H1 (cell line): ENCODE measurements around the gene PAXIP1. TPM values are rescaled to one million over a fixed set of nuclear protein-coding genes. Genes with fewer than 3 reads are reported as not detected.

Experiments used
- PHF8 ChIP-seq: fragments of 200-600 bp; sonication (generic); conservative IDR thresholded peaks from 2 replicates; pipeline ENCODE4 v1.7.1; 2012; ENCODE audit warnings: low read depth, mild to moderate bottlenecking, inconsistent platforms, low read length, moderate library complexity
- SAP30 ChIP-seq: fragments of 300-600 bp; sonication (generic); IDR thresholded peaks from 2 replicates; pipeline ENCODE4 v1.7.1; 2012; ENCODE audit warnings: low read length, moderate library complexity, mild to moderate bottlenecking, inconsistent platforms; ENCODE audit not compliant: insufficient read depth, insufficient replicate concordance
- polyA plus RNA-seq, 7 experiments: library from polyadenylated mRNA; depleted of rRNA in 3 of 7; stranded (reverse) in 5 of 7; unstranded in 2 of 7; fragments of >200 nt in 5 of 7; fragments of 200-250 nt in 2 of 7; gene quantifications; 1 replicate in 5 of 7; 2 replicates in 1 of 7; 4 replicates in 1 of 7; pipeline versions ENCODE4 v1.2.1 to v1.2.3, GENCODE V29; 2011 to 2013; ENCODE audit warnings: missing spikeins in 2 of 7, mixed read lengths in 2 of 7
- total RNA-seq: library from RNA; stranded (reverse); fragmentation: NEBNext Ultra II Directional; extraction: Animal tissue kit (Norgen Biotek cat#: 25700); gene quantifications from 2 replicates; pipeline ENCODE4 v1.2.1, GENCODE V29; 2021
- TF ChIP-seq, protein P1 (sequence below): IDR thresholded peaks from 2 replicates; pipeline ENCODE4 v1.6.1; 2012; ENCODE audit warnings: low read length, inconsistent platforms

The PAXIP1 gene
- total and polyA plus RNA-seq, 2 of the 8 experiments (the other 6 are each of a cell fraction or from before 2014, with no cell fraction given), result 32.4 to 32.8 TPM

DNA sequence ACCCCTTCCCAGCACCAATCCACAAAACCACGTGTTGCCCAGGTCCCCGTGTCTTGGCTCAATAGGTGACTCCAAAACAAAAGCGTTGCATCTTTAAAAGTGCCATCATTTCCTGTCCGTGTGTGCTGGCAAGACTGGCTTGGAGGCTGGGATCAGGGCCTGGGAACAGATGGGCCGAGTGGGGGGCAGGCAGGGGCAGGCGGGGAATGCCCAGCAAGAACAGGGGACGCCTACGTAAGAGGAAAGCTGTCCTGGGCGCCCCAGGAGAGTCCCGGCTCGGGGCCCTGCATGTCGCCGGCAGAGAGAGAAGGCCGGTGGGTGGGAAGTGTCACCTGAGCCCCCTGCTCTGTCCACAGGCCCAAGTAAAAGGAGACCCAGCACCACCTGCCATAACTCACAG lies 86.5 kb downstream of the PAXIP1 start (continued):
- TF ChIP-seq, protein P1, sequence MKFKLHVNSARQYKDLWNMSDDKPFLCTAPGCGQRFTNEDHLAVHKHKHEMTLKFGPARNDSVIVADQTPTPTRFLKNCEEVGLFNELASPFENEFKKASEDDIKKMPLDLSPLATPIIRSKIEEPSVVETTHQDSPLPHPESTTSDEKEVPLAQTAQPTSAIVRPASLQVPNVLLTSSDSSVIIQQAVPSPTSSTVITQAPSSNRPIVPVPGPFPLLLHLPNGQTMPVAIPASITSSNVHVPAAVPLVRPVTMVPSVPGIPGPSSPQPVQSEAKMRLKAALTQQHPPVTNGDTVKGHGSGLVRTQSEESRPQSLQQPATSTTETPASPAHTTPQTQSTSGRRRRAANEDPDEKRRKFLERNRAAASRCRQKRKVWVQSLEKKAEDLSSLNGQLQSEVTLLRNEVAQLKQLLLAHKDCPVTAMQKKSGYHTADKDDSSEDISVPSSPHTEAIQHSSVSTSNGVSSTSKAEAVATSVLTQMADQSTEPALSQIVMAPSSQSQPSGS, result no peak
- TF ChIP-seq PHF8 (no peak), SAP30 (no peak)
- TF ChIP-seq, all 59 proteins: peak for 0
